Daoy (cell line): ENCODE data around the gene PLEKHG5. TPM values are rescaled to one million over a fixed set of nuclear protein-coding genes. Genes with fewer than 3 reads are reported as not detected.

Experiments
- DNase-seq: peaks from one replicate; pipeline ENCODE4 v3.0.0-alpha.2; 2015; ENCODE audit warnings: low read depth
- total RNA-seq: library from RNA; depleted of rRNA; stranded (reverse); fragments of >200 nt; shearing (Covaris generic); gene quantifications from 2 replicates; pipeline ENCODE4 v1.2.3, GENCODE V29; 2014; rRNA removed

Gene PLEKHG5, protein sequence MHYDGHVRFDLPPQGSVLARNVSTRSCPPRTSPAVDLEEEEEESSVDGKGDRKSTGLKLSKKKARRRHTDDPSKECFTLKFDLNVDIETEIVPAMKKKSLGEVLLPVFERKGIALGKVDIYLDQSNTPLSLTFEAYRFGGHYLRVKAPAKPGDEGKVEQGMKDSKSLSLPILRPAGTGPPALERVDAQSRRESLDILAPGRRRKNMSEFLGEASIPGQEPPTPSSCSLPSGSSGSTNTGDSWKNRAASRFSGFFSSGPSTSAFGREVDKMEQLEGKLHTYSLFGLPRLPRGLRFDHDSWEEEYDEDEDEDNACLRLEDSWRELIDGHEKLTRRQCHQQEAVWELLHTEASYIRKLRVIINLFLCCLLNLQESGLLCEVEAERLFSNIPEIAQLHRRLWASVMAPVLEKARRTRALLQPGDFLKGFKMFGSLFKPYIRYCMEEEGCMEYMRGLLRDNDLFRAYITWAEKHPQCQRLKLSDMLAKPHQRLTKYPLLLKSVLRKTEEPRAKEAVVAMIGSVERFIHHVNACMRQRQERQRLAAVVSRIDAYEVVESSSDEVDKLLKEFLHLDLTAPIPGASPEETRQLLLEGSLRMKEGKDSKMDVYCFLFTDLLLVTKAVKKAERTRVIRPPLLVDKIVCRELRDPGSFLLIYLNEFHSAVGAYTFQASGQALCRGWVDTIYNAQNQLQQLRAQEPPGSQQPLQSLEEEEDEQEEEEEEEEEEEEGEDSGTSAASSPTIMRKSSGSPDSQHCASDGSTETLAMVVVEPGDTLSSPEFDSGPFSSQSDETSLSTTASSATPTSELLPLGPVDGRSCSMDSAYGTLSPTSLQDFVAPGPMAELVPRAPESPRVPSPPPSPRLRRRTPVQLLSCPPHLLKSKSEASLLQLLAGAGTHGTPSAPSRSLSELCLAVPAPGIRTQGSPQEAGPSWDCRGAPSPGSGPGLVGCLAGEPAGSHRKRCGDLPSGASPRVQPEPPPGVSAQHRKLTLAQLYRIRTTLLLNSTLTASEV
- total RNA-seq: 8.1 and 8.4 TPM in 2 replicates

DNA sequence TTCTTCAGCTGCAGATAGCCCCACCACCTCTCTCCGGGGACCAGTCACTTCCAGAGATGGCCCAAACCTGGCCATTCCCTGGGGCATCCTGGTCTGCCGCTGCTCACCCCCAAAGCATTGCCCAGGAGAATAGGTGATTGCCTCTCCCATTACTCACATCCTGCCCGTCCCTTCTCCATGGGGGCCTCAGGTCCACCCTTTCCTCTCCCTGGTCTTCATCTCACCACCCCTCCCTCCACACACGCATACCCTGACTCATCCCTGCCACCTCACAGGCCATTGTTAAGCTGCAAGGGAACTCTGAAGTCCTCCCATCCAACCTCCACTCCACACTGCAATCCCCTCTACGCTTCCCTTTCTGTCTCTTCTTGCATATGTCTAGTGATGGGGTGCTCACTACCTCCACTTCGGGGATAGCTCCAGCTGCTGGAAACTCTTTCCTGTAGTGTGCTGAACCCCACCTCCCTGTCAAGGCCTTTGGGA is at the start of gene PLEKHG5:
PLEKHG5 (minus strand) TSS at position 188 of the 483 bp plus-strand sequence. CDS start 14,096 bp downstream, outside the sequence.
- peak; percentile 98 for DNase-seq

DNA sequence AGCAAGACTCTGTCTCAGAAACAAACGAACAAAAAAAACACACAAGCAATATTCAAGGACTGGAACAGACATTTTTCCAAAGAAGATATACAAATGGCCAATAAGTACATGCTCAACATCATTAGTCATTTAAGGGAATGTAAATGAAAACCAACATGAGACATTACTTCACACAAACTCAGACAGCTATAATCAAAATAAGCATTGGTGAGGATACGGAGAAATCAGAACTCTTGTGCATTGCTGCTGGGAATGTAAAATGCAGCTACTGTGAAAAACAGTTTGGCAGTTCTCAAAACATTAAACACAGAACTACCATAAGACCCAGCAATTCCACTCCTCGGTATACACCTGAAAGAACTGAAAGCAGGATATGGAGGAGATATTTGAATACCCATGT is 47.5 kb upstream of the PLEKHG5 start:
- peak; percentile 17 for DNase-seq

DNA sequence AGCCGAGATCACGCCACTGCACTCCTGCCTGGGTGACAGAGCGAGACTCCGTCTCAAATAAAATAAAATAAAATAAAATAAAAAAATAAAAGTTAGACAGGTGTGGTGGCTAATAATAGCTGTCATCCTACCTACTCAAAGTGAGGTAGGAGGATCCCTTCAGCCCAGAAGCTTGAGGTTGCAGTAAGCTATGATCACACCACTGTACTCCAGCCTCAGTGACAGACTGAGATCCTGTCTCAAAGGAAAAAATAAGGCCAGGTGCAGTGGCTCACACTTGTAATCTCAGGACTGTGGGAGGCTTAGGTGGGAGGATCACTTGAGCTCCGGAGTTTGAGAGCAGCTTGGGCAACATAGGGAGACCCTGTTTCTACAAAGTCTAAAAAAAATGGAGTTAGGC is 44.8 kb upstream of the PLEKHG5 start:
- no peak for DNase-seq

DNA sequence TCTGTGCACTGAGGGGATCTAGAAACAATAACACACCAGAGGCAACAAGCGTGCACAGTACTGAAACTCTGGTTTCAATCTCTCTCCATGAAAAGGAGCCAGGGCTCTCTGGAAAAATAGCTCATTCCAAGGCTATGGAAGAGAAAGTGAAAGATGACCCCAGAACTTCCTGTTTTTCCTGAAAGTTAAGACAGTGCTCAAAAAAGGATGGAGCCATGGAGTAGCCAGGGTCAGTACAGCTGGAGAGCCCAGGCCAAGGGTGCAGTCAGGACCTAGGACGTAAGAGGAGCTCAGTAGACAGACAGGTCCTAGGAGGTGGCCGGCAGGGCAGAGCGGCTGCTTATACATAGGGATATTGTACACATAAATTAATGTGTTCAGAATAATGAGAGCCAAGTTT is 43.7 kb upstream of the PLEKHG5 start:
- no peak for DNase-seq

DNA sequence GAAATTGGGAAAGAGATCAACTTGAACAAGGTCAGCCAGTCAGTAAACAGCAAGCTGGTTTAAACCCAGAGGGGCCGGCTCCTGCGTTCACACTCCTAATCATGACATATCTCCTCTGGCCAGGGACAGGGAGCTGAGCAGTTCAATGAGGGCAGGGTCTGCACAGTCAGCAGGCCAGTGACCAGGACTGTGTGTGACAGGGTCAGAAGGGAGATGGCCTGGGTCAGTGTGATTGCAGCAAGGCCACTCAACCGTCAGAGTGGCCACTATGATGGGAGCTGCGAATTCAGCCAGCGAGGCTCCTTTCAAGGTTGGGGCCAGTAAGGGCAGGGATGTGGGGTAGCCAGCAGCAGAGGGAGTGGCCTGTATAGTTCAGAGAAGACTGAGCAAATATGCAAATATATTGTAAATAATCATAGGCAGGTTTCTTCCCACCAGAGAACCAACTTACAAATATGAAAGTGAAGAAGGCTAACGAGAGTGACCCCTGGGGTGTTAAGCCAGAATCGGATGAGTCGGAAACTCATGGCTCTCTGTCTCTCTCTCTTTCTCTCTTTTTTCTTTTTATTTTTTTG is 42.9 kb upstream of the PLEKHG5 start:
- DNase-seq: no peak

DNA sequence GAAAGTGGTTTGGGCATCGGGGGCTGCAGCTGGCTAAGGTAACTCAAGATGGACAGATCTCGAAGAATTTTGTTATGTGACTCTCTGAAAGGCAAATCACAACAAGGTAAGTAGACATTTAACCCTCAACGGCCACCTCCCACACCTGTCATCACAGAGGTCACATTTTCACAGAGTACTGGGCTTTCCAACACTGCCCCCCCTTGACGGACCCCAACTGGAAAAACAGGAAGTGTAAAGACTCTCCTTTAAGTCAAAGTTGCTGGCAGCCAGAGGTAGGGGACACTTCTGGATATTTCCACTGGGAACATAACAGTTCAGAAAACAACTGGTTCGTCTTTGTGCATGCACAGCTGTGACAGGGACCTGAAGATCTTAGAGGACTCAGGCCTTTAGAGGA is 40.5 kb upstream of the PLEKHG5 start:
- DNase-seq: no peak

DNA sequence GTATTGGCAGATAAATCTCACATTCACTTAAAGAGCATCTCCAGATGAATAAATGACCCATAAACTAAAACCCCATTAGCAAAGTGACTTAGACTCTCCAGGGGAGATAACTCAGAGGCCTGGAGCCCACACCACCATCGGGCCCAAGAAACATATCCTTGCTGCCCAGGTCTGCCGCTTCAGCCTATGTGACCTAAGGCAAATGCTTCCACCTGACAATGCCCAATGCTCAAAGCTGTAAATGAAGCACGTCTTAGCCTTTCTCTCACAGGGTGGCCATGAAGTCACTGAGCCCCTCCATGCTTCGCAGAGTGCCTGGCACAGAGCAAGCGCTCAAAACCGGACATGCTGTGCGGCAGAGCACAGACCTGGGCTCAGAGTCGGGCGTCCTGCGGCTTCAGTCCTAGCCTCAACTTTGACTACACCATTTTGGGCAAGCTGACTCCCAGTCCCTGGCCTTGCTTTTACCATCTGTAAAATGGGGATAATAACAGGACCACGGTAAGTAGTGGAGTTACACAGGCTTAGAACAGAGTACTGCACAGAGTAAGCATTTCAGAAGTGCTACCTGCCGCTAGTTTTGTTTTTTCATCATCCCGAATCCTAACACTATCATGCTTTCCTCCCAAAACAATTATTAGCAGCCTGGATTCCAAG is 39.2 kb upstream of the PLEKHG5 start:
- no peak for DNase-seq

DNA sequence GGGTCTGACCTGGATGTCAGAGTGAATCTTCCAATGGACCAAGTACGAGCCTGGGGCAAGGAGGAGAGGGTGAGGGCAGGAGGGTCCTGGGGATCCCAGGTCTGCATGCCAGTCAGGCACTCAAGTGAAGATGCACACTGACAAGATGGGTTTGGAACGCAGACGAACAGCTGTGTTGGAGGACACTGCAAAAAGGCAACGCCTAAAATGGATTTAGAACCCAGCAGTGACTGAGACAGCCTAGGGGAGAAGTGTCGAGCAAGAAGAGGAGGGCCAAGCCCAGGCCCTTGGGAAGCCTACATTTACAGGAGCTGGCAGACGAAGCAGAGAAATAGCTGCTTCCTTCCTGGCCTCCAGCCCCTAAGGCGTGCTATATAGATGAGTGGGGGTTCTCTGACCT is 37.0 kb upstream of the PLEKHG5 start:
- no peak for DNase-seq

DNA sequence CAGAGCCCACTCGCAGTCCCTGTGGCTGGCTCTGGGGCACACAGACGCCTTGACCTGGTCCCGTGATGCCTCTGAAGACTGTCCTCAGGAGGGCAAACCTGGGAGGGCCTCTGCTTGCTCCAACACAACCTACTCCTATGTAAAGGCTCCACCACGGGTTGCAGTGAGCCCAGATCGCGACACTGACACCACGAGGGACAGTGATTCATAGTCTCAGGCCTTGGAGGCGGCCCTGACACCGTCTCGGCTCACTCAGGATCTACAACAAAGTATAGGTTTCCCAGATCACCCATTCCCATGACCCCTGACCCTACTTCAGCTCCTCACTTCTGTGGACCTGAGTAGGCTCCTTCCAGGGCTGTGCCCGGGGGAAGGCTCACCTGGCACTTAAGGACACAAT is 34.8 kb upstream of the PLEKHG5 start:
- DNase-seq: no peak

DNA sequence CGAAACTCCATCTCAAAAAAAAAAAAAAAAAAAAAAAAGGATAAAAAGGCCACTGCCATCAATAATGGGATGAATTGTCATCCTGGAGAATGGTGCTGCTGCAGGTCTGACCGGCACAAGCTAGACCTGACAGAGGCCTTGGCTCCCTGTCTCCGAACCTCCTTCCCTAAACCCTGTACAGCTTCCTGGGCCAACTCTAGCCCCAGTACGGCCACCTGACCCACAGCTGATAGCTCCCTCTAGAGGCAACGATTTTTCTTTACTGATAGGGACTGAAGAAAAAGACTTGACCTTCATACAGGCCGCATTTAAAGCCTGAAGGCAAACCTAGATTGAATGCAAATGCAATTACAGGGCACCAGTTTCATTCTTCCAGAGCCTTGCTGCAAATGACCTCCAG is 32.1 kb upstream of the PLEKHG5 start:
- peak; percentile 43 for DNase-seq

DNA sequence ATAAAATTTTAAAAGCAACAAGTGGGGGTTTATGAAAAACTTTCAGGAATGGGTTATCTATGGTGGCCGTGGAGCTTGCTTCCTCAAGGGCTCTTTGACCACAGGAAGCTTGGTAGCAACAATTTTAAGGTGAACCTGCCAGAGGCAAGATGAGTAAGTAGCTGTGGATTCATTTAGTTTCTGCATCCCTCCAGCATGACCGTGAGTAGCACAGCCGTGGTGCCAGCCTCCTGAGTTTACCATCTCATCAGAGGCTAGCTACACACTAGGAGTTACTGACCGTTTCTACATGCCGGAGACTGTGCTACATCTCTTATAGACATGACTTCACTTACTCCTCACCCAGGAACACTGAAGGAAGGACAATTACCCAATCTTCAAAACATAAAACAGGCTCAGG is 30.1 kb upstream of the PLEKHG5 start:
- DNase-seq: no peak

DNA sequence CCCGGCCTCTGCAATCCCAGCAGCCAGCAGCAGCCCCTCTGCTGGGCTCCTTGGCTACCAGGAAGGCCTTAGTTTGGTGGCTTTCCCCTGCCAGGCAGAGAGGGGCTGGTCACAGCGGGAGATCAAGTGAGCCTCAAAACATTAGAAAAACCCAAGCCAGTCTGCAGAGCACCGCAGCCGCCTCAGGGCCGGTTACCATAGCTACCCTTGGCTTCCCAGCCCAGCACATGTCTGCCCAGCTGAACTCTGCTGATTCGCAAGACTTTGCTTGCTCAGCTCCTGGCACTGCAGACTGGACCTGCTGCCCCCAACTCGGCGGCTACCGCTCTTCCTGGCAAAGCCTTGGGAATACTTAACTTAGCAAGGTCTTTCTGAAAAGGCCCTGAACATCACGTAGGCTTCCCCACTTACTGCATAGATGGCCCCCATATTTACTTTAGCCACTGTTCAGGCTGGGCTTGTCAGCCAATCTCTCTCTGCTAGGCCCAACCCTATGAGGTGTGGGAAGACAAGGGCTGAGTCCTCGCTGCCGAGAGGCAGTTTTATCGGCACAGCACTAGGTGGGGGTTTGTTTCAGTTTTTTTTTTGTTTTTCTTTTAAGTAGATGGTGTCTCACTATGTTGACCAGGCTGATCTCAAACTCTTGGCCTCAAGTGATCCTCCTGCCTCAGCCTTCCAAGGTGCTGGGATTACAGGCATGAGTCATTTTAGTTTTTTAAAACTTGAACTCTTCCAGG is 28.6 kb upstream of the PLEKHG5 start:
- DNase-seq: peak; percentile 93

DNA sequence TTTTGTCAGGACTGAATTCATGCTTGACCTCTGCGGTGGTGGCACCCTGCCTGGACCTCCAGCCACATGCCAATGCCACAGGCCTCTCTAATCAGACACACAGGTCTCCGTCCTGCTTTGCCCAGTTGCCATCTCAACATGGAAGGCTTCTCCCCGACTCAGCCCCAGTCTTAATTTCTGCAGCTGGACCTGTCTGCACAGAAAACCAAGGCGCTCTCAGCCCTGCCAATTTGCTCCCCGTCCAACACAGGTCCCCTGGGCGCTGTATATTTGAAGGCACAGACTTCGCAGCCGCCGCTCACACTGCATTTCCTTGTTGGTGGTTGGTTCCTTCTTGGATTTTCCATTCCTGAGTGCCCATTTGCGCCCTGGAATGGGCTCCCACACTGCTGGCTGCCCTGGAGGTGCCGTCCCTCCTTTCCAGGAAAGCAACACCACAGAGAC is 28.0 kb upstream of the PLEKHG5 start:
- DNase-seq: no peak

DNA sequence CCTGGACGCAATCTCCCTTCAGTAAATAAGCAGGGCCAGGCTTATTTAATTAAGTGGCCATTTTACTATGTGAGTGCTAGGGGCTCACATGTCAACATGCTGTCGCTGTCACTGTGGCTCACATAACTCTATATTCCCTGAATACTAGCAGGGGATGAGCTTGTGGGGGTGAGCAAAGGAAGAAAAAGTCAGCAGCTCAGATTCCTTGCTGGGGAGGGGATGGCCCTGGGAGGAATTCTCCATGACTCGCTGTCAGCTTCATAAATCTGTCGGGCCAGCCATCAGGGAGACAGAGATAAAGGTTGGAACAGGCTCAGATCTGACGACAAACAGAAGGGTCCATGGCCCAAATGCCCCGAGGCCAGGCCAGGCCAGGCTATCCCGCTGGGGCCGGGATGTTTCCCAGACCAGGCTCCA is 26.0 kb upstream of the PLEKHG5 start:
- DNase-seq: no peak

DNA sequence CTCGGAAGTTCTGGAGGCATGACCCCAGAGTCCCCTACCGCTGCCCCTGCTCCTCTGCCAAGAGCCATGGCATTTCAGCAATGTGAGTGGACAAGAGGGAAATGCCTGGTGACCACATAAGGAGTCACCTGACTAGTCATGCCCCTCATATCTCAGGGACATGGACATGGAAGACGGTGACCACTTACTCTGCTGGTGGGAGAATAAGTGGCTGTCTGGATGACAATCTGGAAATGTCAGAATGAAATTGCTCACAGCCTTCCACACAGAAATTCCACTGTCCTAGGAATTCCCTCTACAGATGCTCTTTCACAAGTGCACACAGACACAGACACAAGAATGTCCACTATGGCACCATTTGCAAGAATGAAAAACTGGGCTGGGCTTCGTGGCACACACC is 24.3 kb upstream of the PLEKHG5 start:
- no peak for DNase-seq

DNA sequence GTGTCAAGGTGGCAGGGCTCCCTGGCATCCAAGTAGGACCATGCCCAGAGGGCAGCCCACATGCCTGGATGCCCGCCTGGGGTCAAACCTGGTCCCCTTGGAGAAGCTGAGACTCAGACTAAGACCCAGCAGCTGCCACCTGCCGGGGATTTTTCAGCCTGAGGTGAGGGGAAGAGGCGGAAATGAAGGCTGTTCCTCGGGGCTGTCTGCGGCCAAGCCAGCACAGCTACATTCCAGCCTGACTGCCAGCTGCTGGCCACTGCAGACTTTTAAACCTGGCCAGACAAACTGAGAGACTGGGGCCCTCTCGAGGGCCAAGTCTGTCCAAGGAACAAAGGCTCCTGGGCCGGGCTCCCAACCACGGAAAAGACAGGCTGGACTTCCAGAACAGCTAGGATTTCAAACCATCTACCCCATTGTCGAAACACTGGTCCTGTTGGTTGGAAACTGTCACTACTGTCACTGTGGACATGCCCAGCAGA is 21.9 kb upstream of the PLEKHG5 start:
- DNase-seq: no peak

DNA sequence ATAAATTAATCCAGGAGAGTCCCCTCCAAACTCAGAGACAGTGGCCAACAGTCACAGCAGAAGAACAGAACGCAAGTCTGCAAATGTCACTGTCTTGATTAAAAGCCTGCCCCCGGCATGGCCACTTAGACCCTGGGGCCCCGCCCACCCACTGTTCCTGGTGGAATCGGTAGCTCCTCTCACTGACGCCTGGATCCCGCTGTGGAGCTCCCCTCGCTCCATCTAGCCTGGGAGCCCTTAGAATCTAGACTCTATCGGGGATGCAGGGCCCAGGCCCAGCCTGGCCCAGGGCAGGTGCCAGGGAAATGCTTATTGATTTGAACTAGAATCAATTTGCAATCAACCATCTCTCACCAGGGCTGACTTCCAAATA is 21.4 kb upstream of the PLEKHG5 start:
- no peak for DNase-seq

DNA sequence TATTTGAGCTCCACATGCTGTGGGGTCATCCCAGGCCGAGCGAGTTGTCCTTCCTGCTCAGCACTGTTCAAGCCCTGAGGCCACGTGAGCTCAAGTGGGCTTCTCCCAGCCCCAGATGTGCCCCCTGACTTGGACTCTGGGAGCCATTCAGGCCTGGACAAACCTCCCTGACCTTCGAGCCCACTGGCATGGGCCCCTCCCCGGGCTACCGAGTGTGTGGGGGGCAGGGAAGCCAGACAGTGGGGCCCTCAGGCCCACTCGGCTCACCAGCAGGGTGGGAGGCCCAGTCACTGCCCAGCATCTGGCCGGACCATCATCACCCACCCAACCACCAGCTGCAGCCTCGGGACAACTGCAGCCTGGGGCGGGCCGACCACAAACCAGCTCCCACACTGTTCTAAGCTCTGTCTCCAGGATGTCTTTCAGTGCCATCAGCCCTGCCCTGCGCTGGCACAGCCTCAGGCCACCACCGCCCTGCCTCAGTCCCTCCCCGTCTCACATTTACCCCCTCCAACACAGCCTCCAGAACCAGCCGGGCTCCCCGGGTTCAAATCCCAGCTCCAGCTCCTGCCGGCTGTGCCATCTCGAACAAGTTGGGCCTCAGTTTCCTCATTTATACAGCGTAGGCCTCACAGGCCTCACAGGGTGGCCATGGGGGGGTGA is 20.9 kb upstream of the PLEKHG5 start:
- DNase-seq: no peak

DNA sequence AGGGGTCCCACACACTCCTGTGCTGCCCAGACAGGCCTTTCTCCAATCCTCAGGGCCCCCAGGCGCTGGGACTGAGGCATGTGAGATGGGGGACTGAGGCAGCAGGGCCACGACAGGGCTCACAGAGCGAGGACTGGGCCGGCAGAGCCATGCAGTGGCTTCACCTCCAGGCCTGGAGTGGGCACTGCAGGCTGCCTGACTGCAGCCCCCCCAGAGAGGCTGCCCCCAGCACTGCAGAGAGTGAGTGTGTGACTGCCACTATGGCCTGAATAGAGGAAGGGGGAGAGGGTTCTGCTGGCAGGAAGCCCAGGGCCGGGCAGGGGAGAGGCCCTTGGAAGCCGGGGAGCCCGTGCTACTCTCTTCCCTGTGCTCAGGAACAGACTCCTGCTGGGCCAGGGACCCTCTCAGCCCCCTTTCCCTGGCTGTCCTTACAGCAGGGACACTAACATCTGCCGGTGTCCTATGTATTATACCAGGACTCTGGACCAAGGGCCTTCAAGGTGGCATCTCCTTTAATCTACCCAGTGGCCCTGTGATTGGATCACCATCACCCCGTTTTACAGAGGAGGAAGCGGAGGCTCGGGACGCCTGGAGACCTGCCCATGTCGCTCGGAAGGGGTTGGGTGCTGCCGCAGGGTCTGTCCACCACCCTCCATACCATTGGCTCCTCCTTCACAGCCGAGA is 20.2 kb upstream of the PLEKHG5 start:
- DNase-seq: no peak

DNA sequence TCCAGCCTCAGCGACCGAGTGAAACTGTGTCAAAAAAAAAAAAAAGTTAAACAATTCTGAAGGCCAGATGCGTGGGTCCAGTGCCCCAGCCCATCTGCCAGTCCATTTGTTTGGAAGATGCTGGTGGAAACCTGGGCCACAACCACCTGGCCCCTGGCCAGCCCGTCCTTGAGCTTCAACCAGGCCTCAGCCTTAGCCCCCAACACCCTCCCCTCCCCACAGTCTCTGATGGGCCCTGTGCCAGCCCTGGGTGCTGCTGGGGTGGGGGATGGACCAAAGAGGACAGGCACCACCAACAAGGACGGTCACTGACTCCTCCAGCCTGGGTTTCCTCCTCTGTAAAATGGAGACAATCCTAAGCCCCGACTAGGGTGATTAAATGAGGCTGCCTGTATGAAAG is 19.6 kb upstream of the PLEKHG5 start:
- no peak for DNase-seq
